Ectodermal cell (in vitro differentiated cells): ENCODE measurements around the gene ZNF662.
A peak's percentile ranks its signal among the peaks of the same experiment; 100 is the strongest.
"Not testable (repeated sequence)": the region's sequence is repeated elsewhere in the genome, so short reads cannot be mapped to it uniquely, and the experiment has no call there.

Source experiments
- H3K27ac ChIP-seq: 2 replicates; pipeline ENCODE4 v1.7.0; 2013; ENCODE audit warnings: mild to moderate bottlenecking, low read depth, low read length; ENCODE audit not compliant: insufficient read depth, poor library complexity, severe bottlenecking
- H3K27me3 ChIP-seq: 2 replicates; pipeline ENCODE4 v1.7.0; 2013; ENCODE audit warnings: mild to moderate bottlenecking, low read length; ENCODE audit not compliant: insufficient read depth, control insufficient read depth, poor library complexity, severe bottlenecking
- H3K36me3 ChIP-seq: one replicate; pipeline ENCODE4 v1.7.0; 2013; ENCODE audit warnings: low read length; ENCODE audit not compliant: control insufficient read depth, insufficient read depth
- H3K4me1 ChIP-seq: one replicate; pipeline ENCODE4 v1.7.0; 2013; ENCODE audit warnings: low read length; ENCODE audit not compliant: control insufficient read depth, insufficient read depth
- H3K4me3 ChIP-seq: 2 replicates; pipeline ENCODE4 v1.7.0; 2013; ENCODE audit warnings: low read depth, low read length, control low read depth; ENCODE audit not compliant: insufficient read depth
- H3K9me3 ChIP-seq: 2 replicates; pipeline ENCODE4 v1.7.0; 2013; ENCODE audit warnings: mild to moderate bottlenecking, low read length, moderate library complexity; ENCODE audit not compliant: control insufficient read depth
- WGBS, 2 experiments: methylation state at CpG; one replicate each; pipeline ENCODE4 v1.1.7; 2013; ENCODE audit warnings: missing lambda C conversion rate in 2 of 2; 5-methylcytosine and 5-hydroxymethylcytosine counted together

Gene ZNF662

GRCh38 chr3:42874749-42875148 lies 31.2 kb upstream of the ZNF662 start:
- no peaks in the 10 kb centered on the region for H3K9me3 ChIP-seq
- 91 to 92% methylated on average over 10 of the region's 10 CpGs for WGBS, 2 experiments
- no peaks in the 10 kb centered on the region for H3K36me3 ChIP-seq
- no peaks in the 10 kb centered on the region for H3K27me3 ChIP-seq
- no peak overlapping the region for H3K4me3 ChIP-seq
- no peak overlapping the region for H3K27ac ChIP-seq
- no peaks in the 10 kb centered on the region for H3K4me1 ChIP-seq

- H3K27me3 ChIP-seq, result no peaks in the 10 kb centered on the region
- WGBS, 2 experiments, result 94% methylated on average over 13 of the region's 13 CpGs
- no peak within 1 kb of the TSS for H3K27ac ChIP-seq
- no peaks in the 10 kb centered on the region for H3K4me1 ChIP-seq
- no peaks in the 10 kb centered on the region for H3K9me3 ChIP-seq
- H3K36me3 ChIP-seq, result no peaks in the 10 kb centered on the region
- H3K4me3 ChIP-seq, result no peak within 1 kb of the TSS
Measured at GRCh38 chr3:42875325-42876151, 30.4 kb upstream of the ZNF662 start, which contains the start of gene CYP8B1. CYP8B1 (minus strand) TSS chr3:42875879; CDS start chr3:42875816, 63 bp downstream.

- Histone ChIP-seq H3K27ac (no peak overlapping the region), H3K4me1 (no peaks in the 10 kb centered on the region), H3K4me3 (no peak overlapping the region), H3K9me3 (no peaks in the 10 kb centered on the region), H3K27me3 (no peaks in the 10 kb centered on the region), H3K36me3 (no peaks in the 10 kb centered on the region)
- WGBS, 2 experiments, result 78 to 85% methylated on average over 1 of the region's 1 CpG
Measured at GRCh38 chr3:42876401-42876800, 29.5 kb upstream of the ZNF662 start.

GRCh38 chr3:42876940-42877720 lies 28.8 kb upstream of the ZNF662 start:
- Histone ChIP-seq H3K36me3 (no peaks in the 10 kb centered on the region), H3K27me3 (no peaks in the 10 kb centered on the region), H3K27ac (no peak overlapping the region), H3K4me3 (no peak overlapping the region), H3K9me3 (no peaks in the 10 kb centered on the region), H3K4me1 (no peaks in the 10 kb centered on the region)
- WGBS, 2 experiments, result 85 to 89% methylated on average over 6 to 7 of the region's 7 CpGs

- no peaks in the 10 kb centered on the region for H3K27me3 ChIP-seq
- H3K4me1 ChIP-seq, result no peaks in the 10 kb centered on the region
- WGBS, 2 experiments, result 80 to 100% methylated on average over 1 to 2 of the region's 2 CpGs
- H3K36me3 ChIP-seq, result no peaks in the 10 kb centered on the region
- H3K4me3 ChIP-seq, result no peak overlapping the region
- H3K27ac ChIP-seq, result no peak overlapping the region
- H3K9me3 ChIP-seq, result no peaks in the 10 kb centered on the region
Measured at GRCh38 chr3:42877881-42878280, 28.1 kb upstream of the ZNF662 start.

GRCh38 chr3:42880183-42880582 lies 25.8 kb upstream of the ZNF662 start:
- Histone ChIP-seq H3K4me1 (no peaks in the 10 kb centered on the region), H3K27ac (no peak overlapping the region), H3K27me3 (no peaks in the 10 kb centered on the region), H3K4me3 (no peak overlapping the region), H3K9me3 (no peaks in the 10 kb centered on the region), H3K36me3 (no peaks in the 10 kb centered on the region)
- 95 to 96% methylated on average over 9 of the region's 9 CpGs for WGBS, 2 experiments

GRCh38 chr3:42880601-42881451 lies 25.1 kb upstream of the ZNF662 start:
- Histone ChIP-seq H3K27me3 (no peaks in the 10 kb centered on the region), H3K4me1 (no peaks in the 10 kb centered on the region), H3K9me3 (no peaks in the 10 kb centered on the region), H3K4me3 (peak overlapping the region; percentile 51), H3K36me3 (no peaks in the 10 kb centered on the region), H3K27ac (no peak overlapping the region)
- WGBS, 2 experiments, result 15 to 17% methylated on average over 61 of the region's 61 CpGs

GRCh38 chr3:42883251-42883930 lies 22.6 kb upstream of the ZNF662 start:
- WGBS, 2 experiments, result 92 to 94% methylated on average over 5 to 6 of the region's 6 CpGs
- not testable (repeated sequence) for H3K9me3 ChIP-seq, H3K36me3 ChIP-seq, H3K27me3 ChIP-seq, H3K27ac ChIP-seq, H3K4me1 ChIP-seq, H3K4me3 ChIP-seq

- Histone ChIP-seq H3K9me3 (no peaks in the 10 kb centered on the region), H3K4me1 (no peaks in the 10 kb centered on the region), H3K27ac (no peak overlapping the region), H3K27me3 (no peaks in the 10 kb centered on the region), H3K4me3 (no peak overlapping the region), H3K36me3 (no peaks in the 10 kb centered on the region)
- WGBS, 2 experiments, result 83% methylated on average over 2 of the region's 2 CpGs
Measured at GRCh38 chr3:42884324-42884723, 21.6 kb upstream of the ZNF662 start.
